ENCODE data around the gene GRM3. TPM values are rescaled to one million over a fixed set of nuclear protein-coding genes. Genes with fewer than 3 reads are reported as not detected.

The GRM3 gene
- total RNA-seq, 1 donor from 2014 or later: not detected

GRCh38 chr7:86786376-86786775 lies 142.7 kb downstream of the GRM3 start:
- no peak for FAIRE-seq
- H3K27ac Mint-ChIP-seq (ENCODE audit: unreplicated experiment): no peak overlapping the region
- TF ChIP-seq, protein P1, sequence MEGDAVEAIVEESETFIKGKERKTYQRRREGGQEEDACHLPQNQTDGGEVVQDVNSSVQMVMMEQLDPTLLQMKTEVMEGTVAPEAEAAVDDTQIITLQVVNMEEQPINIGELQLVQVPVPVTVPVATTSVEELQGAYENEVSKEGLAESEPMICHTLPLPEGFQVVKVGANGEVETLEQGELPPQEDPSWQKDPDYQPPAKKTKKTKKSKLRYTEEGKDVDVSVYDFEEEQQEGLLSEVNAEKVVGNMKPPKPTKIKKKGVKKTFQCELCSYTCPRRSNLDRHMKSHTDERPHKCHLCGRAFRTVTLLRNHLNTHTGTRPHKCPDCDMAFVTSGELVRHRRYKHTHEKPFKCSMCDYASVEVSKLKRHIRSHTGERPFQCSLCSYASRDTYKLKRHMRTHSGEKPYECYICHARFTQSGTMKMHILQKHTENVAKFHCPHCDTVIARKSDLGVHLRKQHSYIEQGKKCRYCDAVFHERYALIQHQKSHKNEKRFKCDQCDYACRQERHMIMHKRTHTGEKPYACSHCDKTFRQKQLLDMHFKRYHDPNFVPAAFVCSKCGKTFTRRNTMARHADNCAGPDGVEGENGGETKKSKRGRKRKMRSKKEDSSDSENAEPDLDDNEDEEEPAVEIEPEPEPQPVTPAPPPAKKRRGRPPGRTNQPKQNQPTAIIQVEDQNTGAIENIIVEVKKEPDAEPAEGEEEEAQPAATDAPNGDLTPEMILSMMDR (IDR thresholded peaks at IDR 0.05; ENCODE audit: insufficient read depth, low read depth, low read length): no peak
- no peak for TF ChIP-seq EZH2 (IDR thresholded peaks at IDR 0.05; ENCODE audit: insufficient read depth, low read length)

GRCh38 chr7:86788948-86789347 lies 145.2 kb downstream of the GRM3 start:
- FAIRE-seq: no peak

More at GRCh38 chr7:86786376-86786775, 142.7 kb downstream of the GRM3 start:
- Histone ChIP-seq H4K20me1 (ENCODE audit: insufficient read depth, low read length) (no peaks in the 10 kb centered on the region), H3K4me3 (ENCODE audit: insufficient read depth, low read depth, low read length) (no peak overlapping the region), H3K27me3 (ENCODE audit: insufficient read depth, low read length) (no peaks in the 10 kb centered on the region), H3K36me3 (ENCODE audit: insufficient read depth, low read length) (no peaks in the 10 kb centered on the region), H3K4me1 (ENCODE audit: insufficient read depth, low read length) (no peaks in the 10 kb centered on the region), H3K9ac (ENCODE audit: low read length) (no peak overlapping the region), H3K27ac (ENCODE audit: low read depth, low read length) (no peak overlapping the region), H3K9me3 (ENCODE audit: insufficient read depth, low read depth, low read length) (no peaks in the 10 kb centered on the region), H2AFZ (ENCODE audit: low read depth, low read length) (no peak overlapping the region), H3K79me2 (ENCODE audit: insufficient read depth, low read length) (no peaks in the 10 kb centered on the region), H3K4me2 (ENCODE audit: low read length) (no peak overlapping the region)
- no peaks in the 10 kb centered on the region for H3K9me3 Mint-ChIP-seq (ENCODE audit: unreplicated experiment)
- no peaks in the 10 kb centered on the region for H3K36me3 Mint-ChIP-seq (ENCODE audit: low read depth, unreplicated experiment)
- H3K27me3 Mint-ChIP-seq (ENCODE audit: low read depth, unreplicated experiment): no peaks in the 10 kb centered on the region
- DNase-seq (ENCODE audit: low read depth): no peak
- no peak overlapping the region for H3K4me3 Mint-ChIP-seq (ENCODE audit: unreplicated experiment)
- no peaks in the 10 kb centered on the region for H3K4me1 Mint-ChIP-seq (ENCODE audit: low read depth, unreplicated experiment)

GRCh38 chr7:86790383-86790782 lies 146.7 kb downstream of the GRM3 start:
- Mint-ChIP-seq H3K9me3 (ENCODE audit: unreplicated experiment) (no peaks in the 10 kb centered on the region), H3K4me1 (ENCODE audit: low read depth, unreplicated experiment) (no peaks in the 10 kb centered on the region), H3K27ac (ENCODE audit: unreplicated experiment) (no peak overlapping the region), H3K36me3 (ENCODE audit: low read depth, unreplicated experiment) (no peaks in the 10 kb centered on the region), H3K4me3 (ENCODE audit: unreplicated experiment) (no peak overlapping the region), H3K27me3 (ENCODE audit: low read depth, unreplicated experiment) (no peaks in the 10 kb centered on the region)
- Histone ChIP-seq H3K27me3 (ENCODE audit: insufficient read depth, low read length) (no peaks in the 10 kb centered on the region), H3K4me2 (ENCODE audit: low read length) (no peak overlapping the region), H3K9ac (ENCODE audit: low read length) (no peak overlapping the region), H3K4me1 (ENCODE audit: insufficient read depth, low read length) (no peaks in the 10 kb centered on the region), H3K36me3 (ENCODE audit: insufficient read depth, low read length) (no peaks in the 10 kb centered on the region), H3K9me3 (ENCODE audit: insufficient read depth, low read depth, low read length) (no peaks in the 10 kb centered on the region), H2AFZ (ENCODE audit: low read depth, low read length) (no peak overlapping the region), H4K20me1 (ENCODE audit: insufficient read depth, low read length) (no peaks in the 10 kb centered on the region), H3K79me2 (ENCODE audit: insufficient read depth, low read length) (no peaks in the 10 kb centered on the region), H3K4me3 (ENCODE audit: insufficient read depth, low read depth, low read length) (no peak overlapping the region), H3K27ac (ENCODE audit: low read depth, low read length) (no peak overlapping the region)
- no peak for TF ChIP-seq EZH2 (IDR thresholded peaks at IDR 0.05; ENCODE audit: insufficient read depth, low read length)
- TF ChIP-seq, protein P1 (IDR thresholded peaks at IDR 0.05; ENCODE audit: insufficient read depth, low read depth, low read length): no peak
- FAIRE-seq (no peak), DNase-seq (ENCODE audit: low read depth) (no peak)

More at GRCh38 chr7:86788948-86789347, 145.2 kb downstream of the GRM3 start:
- Histone ChIP-seq H3K27me3 (ENCODE audit: insufficient read depth, low read length) (no peaks in the 10 kb centered on the region), H3K4me2 (ENCODE audit: low read length) (no peak overlapping the region), H3K4me3 (ENCODE audit: insufficient read depth, low read depth, low read length) (no peak overlapping the region), H2AFZ (ENCODE audit: low read depth, low read length) (no peak overlapping the region), H3K36me3 (ENCODE audit: insufficient read depth, low read length) (no peaks in the 10 kb centered on the region), H3K27ac (ENCODE audit: low read depth, low read length) (no peak overlapping the region), H3K79me2 (ENCODE audit: insufficient read depth, low read length) (no peaks in the 10 kb centered on the region), H3K4me1 (ENCODE audit: insufficient read depth, low read length) (no peaks in the 10 kb centered on the region), H4K20me1 (ENCODE audit: insufficient read depth, low read length) (no peaks in the 10 kb centered on the region), H3K9ac (ENCODE audit: low read length) (no peak overlapping the region), H3K9me3 (ENCODE audit: insufficient read depth, low read depth, low read length) (no peaks in the 10 kb centered on the region)
- no peak for DNase-seq (ENCODE audit: low read depth)
- H3K9me3 Mint-ChIP-seq (ENCODE audit: unreplicated experiment): no peaks in the 10 kb centered on the region
- TF ChIP-seq, protein P1 (IDR thresholded peaks at IDR 0.05; ENCODE audit: insufficient read depth, low read depth, low read length): no peak
- no peak overlapping the region for H3K4me3 Mint-ChIP-seq (ENCODE audit: unreplicated experiment)
- no peaks in the 10 kb centered on the region for H3K4me1 Mint-ChIP-seq (ENCODE audit: low read depth, unreplicated experiment)
- no peaks in the 10 kb centered on the region for H3K27me3 Mint-ChIP-seq (ENCODE audit: low read depth, unreplicated experiment)
- H3K36me3 Mint-ChIP-seq (ENCODE audit: low read depth, unreplicated experiment): no peaks in the 10 kb centered on the region
- no peak overlapping the region for H3K27ac Mint-ChIP-seq (ENCODE audit: unreplicated experiment)
